Adipocyte (in vitro differentiated cells): ENCODE results near the gene MLLT10.

Source experiments
- DNase-seq: peaks from one replicate; pipeline ENCODE4 v3.0.0-alpha.2; 2015; ENCODE audit warnings: low read depth
- H3K27me3 ChIP-seq: replicated peaks from 2 replicates; pipeline ENCODE4 v1.7.0; 2013; ENCODE audit warnings: mild to moderate bottlenecking, low read length, moderate library complexity; ENCODE audit not compliant: control insufficient read depth, insufficient read depth
- H3K36me3 ChIP-seq: 2 replicates; pipeline ENCODE4 v1.7.0; 2013; ENCODE audit warnings: low read length, mild to moderate bottlenecking, moderate library complexity; ENCODE audit not compliant: control insufficient read depth, insufficient read depth, severe bottlenecking
- H3K4me1 ChIP-seq: 2 replicates; pipeline ENCODE4 v1.7.0; 2013; ENCODE audit warnings: mild to moderate bottlenecking, low read length, moderate library complexity; ENCODE audit not compliant: control insufficient read depth, insufficient read depth
- H3K4me3 ChIP-seq: 2 replicates; pipeline ENCODE4 v1.7.0; 2013; ENCODE audit warnings: mild to moderate bottlenecking, low read length, moderate library complexity
- H3K9ac ChIP-seq: 2 replicates; pipeline ENCODE4 v1.7.0; 2013; ENCODE audit warnings: mild to moderate bottlenecking, low read length, moderate library complexity
- H3K9me3 ChIP-seq: 2 replicates; pipeline ENCODE4 v1.7.0; 2013; ENCODE audit warnings: mild to moderate bottlenecking, low read length, moderate library complexity; ENCODE audit not compliant: control insufficient read depth

Gene MLLT10

DNA sequence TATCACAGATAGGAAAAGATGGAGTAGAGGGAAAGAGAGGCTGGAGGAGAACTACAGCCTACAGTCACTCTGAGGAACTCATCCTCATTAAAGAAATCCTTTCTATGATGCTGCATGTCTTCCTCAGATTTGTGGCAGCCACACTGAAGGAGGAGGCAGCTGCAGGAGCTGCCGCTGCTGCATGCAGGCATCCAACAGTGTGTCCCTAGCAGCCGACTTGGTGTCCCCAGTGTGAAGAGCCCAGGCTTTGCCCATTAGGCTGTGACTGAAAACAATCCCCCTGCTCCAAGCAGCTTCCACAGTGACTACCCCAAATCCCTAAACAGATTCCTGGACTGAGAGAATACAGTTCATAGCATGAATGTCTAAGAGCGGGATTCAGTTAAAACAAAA is 31.7 kb upstream of the MLLT10 start:
- Histone ChIP-seq H3K9ac (no peak overlapping the region), H3K27me3 (no peaks in the 10 kb centered on the region), H3K4me3 (no peak overlapping the region), H3K9me3 (no peaks in the 10 kb centered on the region), H3K36me3 (no peaks in the 10 kb centered on the region), H3K4me1 (no peaks in the 10 kb centered on the region)
- no peak for DNase-seq

DNA sequence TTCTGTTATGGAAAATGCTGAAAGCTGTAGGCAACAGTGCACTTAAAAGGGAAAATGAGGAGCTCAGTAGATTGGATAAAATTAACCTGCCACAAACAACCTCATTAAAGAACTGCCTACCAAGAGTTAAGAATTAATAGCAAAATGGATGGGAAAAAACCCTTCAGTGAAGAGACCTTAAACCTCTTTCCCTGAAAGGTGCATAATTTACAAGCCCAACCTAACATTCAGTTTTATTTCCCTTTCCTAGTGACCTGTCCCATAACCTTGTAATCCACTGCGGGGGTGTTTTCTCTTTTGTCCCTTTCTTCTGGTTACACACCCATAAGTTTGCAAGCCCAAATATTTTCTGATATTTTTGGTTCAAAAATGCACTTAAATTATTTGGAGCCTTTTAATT is 30.5 kb upstream of the MLLT10 start:
- no peaks in the 10 kb centered on the region for H3K4me1 ChIP-seq
- no peaks in the 10 kb centered on the region for H3K9me3 ChIP-seq
- H3K36me3 ChIP-seq = no peaks in the 10 kb centered on the region
- H3K27me3 ChIP-seq = no peaks in the 10 kb centered on the region
- no peak overlapping the region for H3K9ac ChIP-seq
- DNase-seq = no peak
- H3K4me3 ChIP-seq = no peak overlapping the region

- Histone ChIP-seq H3K9me3 (no peaks in the 10 kb centered on the region), H3K9ac (no peak overlapping the region), H3K4me1 (no peaks in the 10 kb centered on the region), H3K36me3 (no peaks in the 10 kb centered on the region), H3K27me3 (no peaks in the 10 kb centered on the region), H3K4me3 (no peak overlapping the region)
- no peak for DNase-seq
These were observed 28.2 kb upstream of the MLLT10 start for GRCh38 chr10:21505711-21506278.

GRCh38 chr10:21506351-21506750 is 27.7 kb upstream of the MLLT10 start:
- Histone ChIP-seq H3K4me1 (no peaks in the 10 kb centered on the region), H3K4me3 (no peak overlapping the region), H3K27me3 (no peaks in the 10 kb centered on the region), H3K9me3 (no peaks in the 10 kb centered on the region), H3K36me3 (no peaks in the 10 kb centered on the region), H3K9ac (no peak overlapping the region)
- DNase-seq = no peak

- no peak for DNase-seq
These were observed 26.9 kb upstream of the MLLT10 start for GRCh38 chr10:21507150-21507549.

GRCh38 chr10:21508706-21509331 is 25.2 kb upstream of the MLLT10 start:
- Histone ChIP-seq H3K36me3 (no peaks in the 10 kb centered on the region), H3K27me3 (no peaks in the 10 kb centered on the region), H3K4me1 (no peaks in the 10 kb centered on the region), H3K9me3 (no peaks in the 10 kb centered on the region), H3K4me3 (no peak overlapping the region), H3K9ac (no peak overlapping the region)
- DNase-seq = no peak

More at GRCh38 chr10:21507150-21507549, 26.9 kb upstream of the MLLT10 start:
- Histone ChIP-seq H3K4me3 (no peak overlapping the region), H3K36me3 (no peaks in the 10 kb centered on the region), H3K27me3 (no peaks in the 10 kb centered on the region), H3K9ac (no peak overlapping the region), H3K4me1 (no peaks in the 10 kb centered on the region), H3K9me3 (no peaks in the 10 kb centered on the region)

- peak overlapping the region; percentile 73 for H3K4me3 ChIP-seq
- no peaks in the 10 kb centered on the region for H3K36me3 ChIP-seq
- DNase-seq = no peak
- H3K9ac ChIP-seq = peak overlapping the region; percentile 57
- H3K4me1 ChIP-seq = no peaks in the 10 kb centered on the region
- no peaks in the 10 kb centered on the region for H3K27me3 ChIP-seq
- H3K9me3 ChIP-seq = no peaks in the 10 kb centered on the region
These were observed 24.4 kb upstream of the MLLT10 start for GRCh38 chr10:21509341-21510240.

GRCh38 chr10:21510241-21511094 is 23.6 kb upstream of the MLLT10 start:
- no peaks in the 10 kb centered on the region for H3K36me3 ChIP-seq
- no peaks in the 10 kb centered on the region for H3K9me3 ChIP-seq
- no peaks in the 10 kb centered on the region for H3K4me1 ChIP-seq
- peak overlapping the region; percentile 73 for H3K4me3 ChIP-seq
- H3K27me3 ChIP-seq = no peaks in the 10 kb centered on the region
- peak overlapping the region; percentile 67 for H3K9ac ChIP-seq
- DNase-seq = peak; percentile 36

DNA sequence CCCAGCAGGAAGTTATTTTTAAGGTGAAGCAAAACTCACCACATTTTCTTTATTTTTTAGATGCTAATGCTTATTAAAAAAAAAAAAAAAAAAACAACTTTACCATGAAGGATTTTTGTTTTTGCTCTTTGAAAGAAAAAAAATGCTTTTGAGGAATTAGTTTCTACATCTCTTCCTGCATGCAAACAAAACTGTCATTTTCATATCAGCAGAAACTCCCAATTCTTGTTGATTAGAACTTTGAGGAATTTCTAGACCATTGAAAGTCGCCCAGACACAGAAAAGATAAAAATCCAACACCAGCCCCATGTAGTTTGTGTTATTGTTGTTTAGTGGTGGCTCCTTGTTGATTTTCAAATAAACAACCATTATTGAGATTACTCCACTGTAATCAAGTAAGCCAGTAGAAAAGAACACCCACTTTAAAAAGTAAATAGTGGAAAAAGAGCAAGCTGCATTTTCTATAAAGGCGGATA is 22.9 kb upstream of the MLLT10 start:
- Histone ChIP-seq H3K36me3 (no peaks in the 10 kb centered on the region), H3K9me3 (no peaks in the 10 kb centered on the region), H3K27me3 (no peaks in the 10 kb centered on the region), H3K4me3 (no peak overlapping the region), H3K9ac (peak overlapping the region; percentile 67), H3K4me1 (peaks cover 4% of the 10 kb centered on the region)
- no peak for DNase-seq

GRCh38 chr10:21511946-21512572 is 22.0 kb upstream of the MLLT10 start:
- Histone ChIP-seq H3K4me1 (peaks cover 4% of the 10 kb centered on the region), H3K4me3 (no peak overlapping the region), H3K36me3 (no peaks in the 10 kb centered on the region), H3K9ac (no peak overlapping the region), H3K27me3 (no peaks in the 10 kb centered on the region), H3K9me3 (no peaks in the 10 kb centered on the region)
- DNase-seq = no peak
